Measurements from ENCODE around the gene UEVLD.

UEVLD gene

DNA sequence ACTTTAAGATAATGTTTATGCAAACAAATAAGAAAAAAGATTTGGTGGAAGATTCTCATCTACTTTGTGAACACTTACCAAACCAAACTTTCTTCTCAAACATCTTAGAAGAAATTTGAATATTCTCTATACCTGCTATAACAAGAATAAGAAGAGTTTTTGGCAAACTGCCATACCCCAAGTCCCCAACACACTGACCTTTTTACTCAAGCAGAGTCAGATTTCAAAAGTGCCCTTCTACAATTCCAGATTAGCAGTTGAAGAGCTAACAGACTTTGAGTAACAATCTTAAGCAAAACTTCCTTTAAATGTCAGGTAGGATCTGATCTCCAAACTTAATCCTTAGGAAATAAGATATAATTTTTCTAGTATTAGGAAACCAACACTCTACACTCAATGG, 95.6 kb downstream of the UEVLD start:
- Histone ChIP-seq H3K36me3 (peaks cover 25% of the 10 kb centered on the region), H3K9me3 (ENCODE audit: severe bottlenecking) (no peaks in the 10 kb centered on the region)
- TF ChIP-seq, protein P1, sequence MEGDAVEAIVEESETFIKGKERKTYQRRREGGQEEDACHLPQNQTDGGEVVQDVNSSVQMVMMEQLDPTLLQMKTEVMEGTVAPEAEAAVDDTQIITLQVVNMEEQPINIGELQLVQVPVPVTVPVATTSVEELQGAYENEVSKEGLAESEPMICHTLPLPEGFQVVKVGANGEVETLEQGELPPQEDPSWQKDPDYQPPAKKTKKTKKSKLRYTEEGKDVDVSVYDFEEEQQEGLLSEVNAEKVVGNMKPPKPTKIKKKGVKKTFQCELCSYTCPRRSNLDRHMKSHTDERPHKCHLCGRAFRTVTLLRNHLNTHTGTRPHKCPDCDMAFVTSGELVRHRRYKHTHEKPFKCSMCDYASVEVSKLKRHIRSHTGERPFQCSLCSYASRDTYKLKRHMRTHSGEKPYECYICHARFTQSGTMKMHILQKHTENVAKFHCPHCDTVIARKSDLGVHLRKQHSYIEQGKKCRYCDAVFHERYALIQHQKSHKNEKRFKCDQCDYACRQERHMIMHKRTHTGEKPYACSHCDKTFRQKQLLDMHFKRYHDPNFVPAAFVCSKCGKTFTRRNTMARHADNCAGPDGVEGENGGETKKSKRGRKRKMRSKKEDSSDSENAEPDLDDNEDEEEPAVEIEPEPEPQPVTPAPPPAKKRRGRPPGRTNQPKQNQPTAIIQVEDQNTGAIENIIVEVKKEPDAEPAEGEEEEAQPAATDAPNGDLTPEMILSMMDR (IDR thresholded peaks at IDR 0.05; ENCODE audit: low read depth, low read length): no peak

DNA sequence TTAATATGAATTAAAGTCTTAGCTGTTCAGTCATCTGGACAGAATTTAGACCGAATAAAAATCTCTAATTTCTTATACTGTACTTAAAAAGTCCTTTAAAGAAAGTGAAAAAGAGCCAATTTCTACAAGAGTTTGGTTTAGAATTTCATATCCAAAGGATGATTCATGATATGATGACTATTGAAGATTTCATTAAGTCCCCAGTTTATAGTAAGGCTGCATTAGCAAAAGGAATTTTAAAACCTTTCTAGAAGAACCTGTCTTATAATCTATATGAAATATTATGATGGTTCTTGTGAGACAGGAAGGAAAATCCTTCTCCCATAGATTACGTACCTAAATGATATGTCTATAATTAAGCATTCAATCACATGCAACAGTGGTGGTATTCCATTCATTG, 96.6 kb downstream of the UEVLD start:
- TF ChIP-seq, protein P1 (IDR thresholded peaks at IDR 0.05; ENCODE audit: low read depth, low read length): no peak
- Histone ChIP-seq H3K27me3 (ENCODE audit: insufficient read depth, low read depth, severe bottlenecking) (no peaks in the 10 kb centered on the region), H3K4me3 (ENCODE audit: low read depth, low read length) (no peak overlapping the region), H3K9me3 (ENCODE audit: severe bottlenecking) (no peaks in the 10 kb centered on the region), H3K27ac (no peak overlapping the region), H3K36me3 (peaks cover 20% of the 10 kb centered on the region)
- no peak for DNase-seq

More for the DNA sequence above, 95.6 kb downstream of the UEVLD start:
- no peak for DNase-seq
- H3K4me3 ChIP-seq (ENCODE audit: low read depth, low read length): no peak overlapping the region
- H3K27ac ChIP-seq: no peak overlapping the region
- H3K27me3 ChIP-seq (ENCODE audit: insufficient read depth, low read depth, severe bottlenecking): no peaks in the 10 kb centered on the region

DNA sequence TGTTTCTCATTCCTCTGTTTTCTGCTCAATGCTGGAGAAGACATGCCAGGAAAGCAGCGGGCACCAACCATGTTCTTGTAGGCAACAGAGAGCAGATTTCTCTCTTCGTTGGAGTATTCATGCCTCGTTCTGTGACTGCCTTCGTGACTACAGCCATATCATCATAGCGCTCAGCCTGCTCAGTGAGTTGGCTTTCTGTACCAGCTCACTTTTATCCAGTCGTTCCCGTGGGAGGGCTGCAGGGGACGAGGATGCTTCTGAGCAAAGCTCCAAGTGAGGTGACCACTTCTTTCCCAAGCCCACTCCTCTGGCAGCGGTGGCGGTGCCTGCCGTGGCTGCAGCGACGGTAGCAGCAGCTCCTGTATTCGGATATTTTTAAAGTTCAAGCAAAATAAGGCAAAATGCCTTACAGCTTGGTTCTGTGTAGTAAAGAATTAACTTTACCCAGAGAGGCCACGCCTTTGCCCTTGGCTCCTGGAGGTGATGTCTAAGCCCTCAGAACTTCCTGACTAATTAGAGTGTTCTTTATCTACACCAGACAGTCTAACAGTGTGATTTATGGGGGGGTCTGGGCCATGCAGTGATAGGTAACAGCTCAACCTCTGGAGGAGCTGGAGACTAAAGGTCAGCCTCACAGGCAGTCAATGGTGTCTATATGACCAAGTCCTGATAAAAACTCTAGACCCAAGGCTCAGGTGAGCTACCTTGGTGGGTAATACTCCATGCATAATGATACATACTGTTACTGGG, 97.6 kb downstream of the UEVLD start:
- Histone ChIP-seq H3K36me3 (peaks cover 20% of the 10 kb centered on the region), H3K27ac (no peak overlapping the region), H3K27me3 (ENCODE audit: insufficient read depth, low read depth, severe bottlenecking) (no peaks in the 10 kb centered on the region), H3K4me3 (ENCODE audit: low read depth, low read length) (no peak overlapping the region), H3K9me3 (ENCODE audit: severe bottlenecking) (no peaks in the 10 kb centered on the region)
- TF ChIP-seq, protein P1 (IDR thresholded peaks at IDR 0.05; ENCODE audit: low read depth, low read length): no peak
- DNase-seq: no peak

DNA sequence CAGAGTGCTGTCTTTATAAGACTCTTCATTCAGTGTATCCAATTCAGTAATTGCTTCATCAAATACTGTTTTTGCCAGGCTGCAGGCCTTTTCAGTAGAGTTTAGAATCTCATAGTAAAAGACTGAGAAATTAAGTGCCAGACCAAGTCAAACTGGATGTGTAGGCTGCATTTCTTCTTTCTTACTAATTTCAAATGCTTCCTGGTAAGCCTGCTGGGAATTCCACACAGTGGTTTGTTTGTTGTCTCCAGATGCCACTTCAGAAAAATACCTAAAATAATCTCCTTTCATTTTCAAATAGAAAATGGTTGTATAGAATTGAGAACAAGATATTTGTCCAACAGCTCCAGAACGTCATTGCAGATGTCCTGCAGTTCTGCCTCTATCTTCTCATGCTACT, 98.2 kb downstream of the UEVLD start:
- H3K9me3 ChIP-seq (ENCODE audit: severe bottlenecking): no peaks in the 10 kb centered on the region
- H3K4me3 ChIP-seq (ENCODE audit: low read depth, low read length): no peak overlapping the region
- TF ChIP-seq, protein P1 (IDR thresholded peaks at IDR 0.05; ENCODE audit: low read depth, low read length): no peak
- no peaks in the 10 kb centered on the region for H3K27me3 ChIP-seq (ENCODE audit: insufficient read depth, low read depth, severe bottlenecking)
- no peak for DNase-seq
- peaks cover 20% of the 10 kb centered on the region for H3K36me3 ChIP-seq
- H3K27ac ChIP-seq: no peak overlapping the region

DNA sequence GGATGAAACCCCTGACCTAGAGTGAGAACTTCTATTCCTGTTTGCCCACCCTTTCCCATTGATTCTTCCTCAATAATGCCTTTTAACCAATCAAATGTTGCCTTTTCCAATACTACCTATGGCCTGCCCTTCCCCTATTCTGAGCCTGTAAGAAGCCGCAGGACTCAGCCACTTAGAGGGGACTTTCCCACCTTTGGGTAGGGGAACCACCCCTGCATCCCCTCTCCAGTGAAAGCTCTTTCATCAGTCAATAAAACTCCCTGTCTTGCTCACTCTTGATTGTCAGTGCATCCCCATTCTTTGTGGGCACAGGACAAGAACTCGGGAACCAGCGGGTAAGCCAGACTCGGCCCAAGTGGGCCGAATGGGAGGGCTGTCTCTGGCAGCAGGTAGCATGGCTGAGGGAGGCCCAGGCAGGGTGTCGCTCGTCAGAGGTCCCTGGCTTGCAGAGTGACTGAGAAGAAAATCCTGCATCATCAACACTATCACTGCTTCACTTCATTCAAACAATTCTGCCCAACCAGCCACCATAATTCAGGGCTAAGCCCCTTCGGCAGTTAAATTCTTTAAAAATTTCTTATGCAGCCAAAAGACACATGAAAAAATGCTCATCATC, 102.5 kb downstream of the UEVLD start:
- no peaks in the 10 kb centered on the region for H3K27me3 ChIP-seq (ENCODE audit: insufficient read depth, low read depth, severe bottlenecking)
- no peak for DNase-seq
- H3K4me3 ChIP-seq (ENCODE audit: low read depth, low read length): no peak overlapping the region
- peaks cover 38% of the 10 kb centered on the region for H3K36me3 ChIP-seq
- no peaks in the 10 kb centered on the region for H3K9me3 ChIP-seq (ENCODE audit: severe bottlenecking)
- no peak overlapping the region for H3K27ac ChIP-seq
- TF ChIP-seq, protein P1 (IDR thresholded peaks at IDR 0.05; ENCODE audit: low read depth, low read length): no peak
